Gastrocnemius medialis (tissue), 4 donors: ENCODE results near the gene TRIM71.

Experiments used
- POLR2A ChIP-seq, 2 donors: fragments of 450-650 bp; IDR thresholded peaks; one replicate each; pipeline ENCODE4 v1.6.1; 2017; ENCODE audit warnings: antibody characterized with exemption in 2 of 2, mild to moderate bottlenecking in 2 of 2, moderate library complexity in 2 of 2
- TF ChIP-seq, protein P1 (sequence below), 5 experiments: fragments of 450-650 bp in 3 of 5; fragments of 200-600 bp in 2 of 5; sonication (generic) in 2 of 5; IDR thresholded peaks in 4 of 5; conservative IDR thresholded peaks in 1 of 5; 1 replicate in 4 of 5; 2 replicates in 1 of 5; pipeline ENCODE4 v1.5.1; 2016 to 2019; ENCODE audit warnings: antibody characterized with exemption in 5 of 5, mild to moderate bottlenecking in 3 of 5, moderate library complexity in 3 of 5

DNA sequence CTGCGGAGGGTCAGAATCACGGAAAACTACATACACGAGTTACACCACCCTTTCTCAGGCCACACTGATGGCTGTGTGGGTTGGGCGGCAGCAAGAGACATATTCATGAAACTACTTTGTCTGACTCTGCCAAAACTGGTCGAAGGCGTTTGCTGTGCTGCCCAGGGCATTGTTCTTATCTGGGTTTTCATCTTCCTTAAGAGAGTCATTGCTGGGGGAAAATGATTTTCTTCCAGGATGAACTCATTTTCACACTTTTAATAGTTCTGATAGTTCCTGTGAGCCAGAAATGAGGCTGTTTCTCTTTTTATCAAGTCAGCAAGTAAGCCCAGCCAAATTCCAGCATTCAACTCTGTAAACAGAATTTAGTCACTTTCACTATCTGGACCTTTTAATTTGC lies 47.6 kb downstream of the TRIM71 start:
- TF ChIP-seq POLR2A (IDR thresholded peaks at IDR 0.05) = no peak
- TF ChIP-seq, protein P1, sequence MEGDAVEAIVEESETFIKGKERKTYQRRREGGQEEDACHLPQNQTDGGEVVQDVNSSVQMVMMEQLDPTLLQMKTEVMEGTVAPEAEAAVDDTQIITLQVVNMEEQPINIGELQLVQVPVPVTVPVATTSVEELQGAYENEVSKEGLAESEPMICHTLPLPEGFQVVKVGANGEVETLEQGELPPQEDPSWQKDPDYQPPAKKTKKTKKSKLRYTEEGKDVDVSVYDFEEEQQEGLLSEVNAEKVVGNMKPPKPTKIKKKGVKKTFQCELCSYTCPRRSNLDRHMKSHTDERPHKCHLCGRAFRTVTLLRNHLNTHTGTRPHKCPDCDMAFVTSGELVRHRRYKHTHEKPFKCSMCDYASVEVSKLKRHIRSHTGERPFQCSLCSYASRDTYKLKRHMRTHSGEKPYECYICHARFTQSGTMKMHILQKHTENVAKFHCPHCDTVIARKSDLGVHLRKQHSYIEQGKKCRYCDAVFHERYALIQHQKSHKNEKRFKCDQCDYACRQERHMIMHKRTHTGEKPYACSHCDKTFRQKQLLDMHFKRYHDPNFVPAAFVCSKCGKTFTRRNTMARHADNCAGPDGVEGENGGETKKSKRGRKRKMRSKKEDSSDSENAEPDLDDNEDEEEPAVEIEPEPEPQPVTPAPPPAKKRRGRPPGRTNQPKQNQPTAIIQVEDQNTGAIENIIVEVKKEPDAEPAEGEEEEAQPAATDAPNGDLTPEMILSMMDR (IDR thresholded peaks at IDR 0.05 in 4 of 5, conservative IDR thresholded peaks at IDR 0.05 in 1 of 5) = no peak
